ENCODE results near the gene PLCL1. TPM values are rescaled to one million over a fixed set of nuclear protein-coding genes. Genes with fewer than 3 reads are reported as not detected.

Gene PLCL1
- polyA plus RNA-seq, 1 of the 3 experiments (the other 2 are of a cell fraction) = 7.7 TPM

- Histone ChIP-seq H3K9me2 (no peaks in the 10 kb centered on the region; the same call in 1 of the 2 replicates), H4K20me1 (ENCODE audit: insufficient read depth) (peaks cover 5% of the 10 kb centered on the region; the same call in 1 of the 2 replicates), H3K27me3 (ENCODE audit: insufficient read depth) (no peaks in the 10 kb centered on the region), H3F3A (replicated peaks; ENCODE audit: insufficient read depth) (no peaks in the 10 kb centered on the region), H3K36me3 (replicated peaks in 1 of 2; ENCODE audit: control insufficient read depth in 1 of 2, insufficient read depth in 2 of 2, low read length in 1 of 2) (no peaks in the 10 kb centered on the region), H2AFZ (ENCODE audit: low read depth) (no peak overlapping the region), H3K4me3 (ENCODE audit: low read depth in 2 of 2, low read length in 1 of 2) (no peak overlapping the region), H3K9ac (no peak overlapping the region), H3K27ac (ENCODE audit: low read depth in 2 of 2, low read length in 1 of 2) (no peak overlapping the region), H3K79me2 (ENCODE audit: insufficient read depth) (peaks cover 8% of the 10 kb centered on the region; the same call in 1 of the 2 replicates), H3K4me1 (ENCODE audit: control insufficient read depth in 1 of 2, insufficient read depth in 2 of 2, low read depth in 1 of 2, low read length in 1 of 2) (no peaks in the 10 kb centered on the region; a peak in 1 of 4 replicates), H3K4me2 (no peak overlapping the region), H3K9me3 (no peaks in the 10 kb centered on the region)
- DNase-seq = no peak
- WGBS (ENCODE audit: low lambda C conversion rate) = 69% methylated on average over 1 of the region's 1 CpG
- CTCF ChIA-PET = interaction anchor here (1.7 kb wide), 1 partner anchor 359 kb away, joined by 6 read pairs; no protein-coding TSS in a partner anchor
- TF ChIP-seq YY1 (IDR thresholded peaks at IDR 0.05; ENCODE audit: low read depth) (no peak), CHD2 (IDR thresholded peaks at IDR 0.05; ENCODE audit: low read length, partially characterized antibody) (no peak), SMC3 (IDR thresholded peaks at IDR 0.05; ENCODE audit: low read depth, low read length) (no peak), NFIC (IDR thresholded peaks at IDR 0.05; ENCODE audit: borderline replicate concordance) (no peak), USF2 (IDR thresholded peaks at IDR 0.05; ENCODE audit: borderline replicate concordance, low read depth, low read length) (no peak), NRF1 (IDR thresholded peaks at IDR 0.05; ENCODE audit: low read depth, low read length) (no peak), CTCF (IDR thresholded peaks at IDR 0.05) (no peak), RFX5 (IDR thresholded peaks at IDR 0.05; ENCODE audit: low read length) (no peak), ELF1 (IDR thresholded peaks at IDR 0.05) (no peak), TAF1 (IDR thresholded peaks at IDR 0.05; ENCODE audit: borderline replicate concordance, low read depth, low read length) (no peak), FOSL2 (IDR thresholded peaks at IDR 0.05; ENCODE audit: borderline replicate concordance, low read depth) (no peak), REST (IDR thresholded peaks at IDR 0.05; ENCODE audit: low read depth, low read length) (no peak), RCOR1 (IDR thresholded peaks at IDR 0.05; ENCODE audit: low read length) (no peak), JUND (IDR thresholded peaks at IDR 0.05) (no peak)
- TF ChIP-seq, protein P1, sequence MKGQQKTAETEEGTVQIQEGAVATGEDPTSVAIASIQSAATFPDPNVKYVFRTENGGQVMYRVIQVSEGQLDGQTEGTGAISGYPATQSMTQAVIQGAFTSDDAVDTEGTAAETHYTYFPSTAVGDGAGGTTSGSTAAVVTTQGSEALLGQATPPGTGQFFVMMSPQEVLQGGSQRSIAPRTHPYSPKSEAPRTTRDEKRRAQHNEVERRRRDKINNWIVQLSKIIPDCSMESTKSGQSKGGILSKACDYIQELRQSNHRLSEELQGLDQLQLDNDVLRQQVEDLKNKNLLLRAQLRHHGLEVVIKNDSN (IDR thresholded peaks at IDR 0.05; ENCODE audit: borderline replicate concordance, low read depth) = no peak
- TF ChIP-seq, protein P2, sequence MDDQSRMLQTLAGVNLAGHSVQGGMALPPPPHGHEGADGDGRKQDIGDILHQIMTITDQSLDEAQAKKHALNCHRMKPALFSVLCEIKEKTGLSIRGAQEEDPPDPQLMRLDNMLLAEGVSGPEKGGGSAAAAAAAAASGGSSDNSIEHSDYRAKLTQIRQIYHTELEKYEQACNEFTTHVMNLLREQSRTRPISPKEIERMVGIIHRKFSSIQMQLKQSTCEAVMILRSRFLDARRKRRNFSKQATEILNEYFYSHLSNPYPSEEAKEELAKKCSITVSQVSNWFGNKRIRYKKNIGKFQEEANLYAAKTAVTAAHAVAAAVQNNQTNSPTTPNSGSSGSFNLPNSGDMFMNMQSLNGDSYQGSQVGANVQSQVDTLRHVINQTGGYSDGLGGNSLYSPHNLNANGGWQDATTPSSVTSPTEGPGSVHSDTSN (IDR thresholded peaks at IDR 0.05) = no peak
- POLR2A ChIA-PET = no interaction called here
Measured at GRCh38 chr2:197937814-197938213, 133.4 kb downstream of the PLCL1 start.

Data from SK-N-SH (cell line).